ENCODE measurements around the gene FRMD1.

Gene FRMD1

DNA sequence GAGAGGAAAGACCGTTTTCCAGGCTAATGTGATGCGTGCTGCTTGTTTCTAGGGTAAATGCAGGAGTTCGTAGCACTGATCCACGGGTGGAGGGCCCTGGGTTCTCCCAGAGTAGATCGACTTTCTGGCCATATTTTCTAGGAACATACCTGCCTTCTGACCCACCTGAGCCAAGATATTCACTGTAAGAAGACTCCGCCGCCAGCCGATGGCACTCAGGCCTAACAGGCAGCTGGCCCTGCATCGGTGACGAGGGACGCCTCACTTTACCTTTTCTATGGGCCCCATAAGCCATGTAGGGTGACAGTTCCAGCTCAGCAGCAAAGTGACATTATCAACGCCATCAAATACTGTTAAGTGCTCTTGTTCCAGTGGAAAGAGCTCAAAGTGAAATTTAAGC is 30.2 kb upstream of the FRMD1 start:
- H3K27ac ChIP-seq = no peak overlapping the region
- TF ChIP-seq, protein P1, sequence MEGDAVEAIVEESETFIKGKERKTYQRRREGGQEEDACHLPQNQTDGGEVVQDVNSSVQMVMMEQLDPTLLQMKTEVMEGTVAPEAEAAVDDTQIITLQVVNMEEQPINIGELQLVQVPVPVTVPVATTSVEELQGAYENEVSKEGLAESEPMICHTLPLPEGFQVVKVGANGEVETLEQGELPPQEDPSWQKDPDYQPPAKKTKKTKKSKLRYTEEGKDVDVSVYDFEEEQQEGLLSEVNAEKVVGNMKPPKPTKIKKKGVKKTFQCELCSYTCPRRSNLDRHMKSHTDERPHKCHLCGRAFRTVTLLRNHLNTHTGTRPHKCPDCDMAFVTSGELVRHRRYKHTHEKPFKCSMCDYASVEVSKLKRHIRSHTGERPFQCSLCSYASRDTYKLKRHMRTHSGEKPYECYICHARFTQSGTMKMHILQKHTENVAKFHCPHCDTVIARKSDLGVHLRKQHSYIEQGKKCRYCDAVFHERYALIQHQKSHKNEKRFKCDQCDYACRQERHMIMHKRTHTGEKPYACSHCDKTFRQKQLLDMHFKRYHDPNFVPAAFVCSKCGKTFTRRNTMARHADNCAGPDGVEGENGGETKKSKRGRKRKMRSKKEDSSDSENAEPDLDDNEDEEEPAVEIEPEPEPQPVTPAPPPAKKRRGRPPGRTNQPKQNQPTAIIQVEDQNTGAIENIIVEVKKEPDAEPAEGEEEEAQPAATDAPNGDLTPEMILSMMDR (conservative IDR thresholded peaks at IDR 0.05) = no peak

DNA sequence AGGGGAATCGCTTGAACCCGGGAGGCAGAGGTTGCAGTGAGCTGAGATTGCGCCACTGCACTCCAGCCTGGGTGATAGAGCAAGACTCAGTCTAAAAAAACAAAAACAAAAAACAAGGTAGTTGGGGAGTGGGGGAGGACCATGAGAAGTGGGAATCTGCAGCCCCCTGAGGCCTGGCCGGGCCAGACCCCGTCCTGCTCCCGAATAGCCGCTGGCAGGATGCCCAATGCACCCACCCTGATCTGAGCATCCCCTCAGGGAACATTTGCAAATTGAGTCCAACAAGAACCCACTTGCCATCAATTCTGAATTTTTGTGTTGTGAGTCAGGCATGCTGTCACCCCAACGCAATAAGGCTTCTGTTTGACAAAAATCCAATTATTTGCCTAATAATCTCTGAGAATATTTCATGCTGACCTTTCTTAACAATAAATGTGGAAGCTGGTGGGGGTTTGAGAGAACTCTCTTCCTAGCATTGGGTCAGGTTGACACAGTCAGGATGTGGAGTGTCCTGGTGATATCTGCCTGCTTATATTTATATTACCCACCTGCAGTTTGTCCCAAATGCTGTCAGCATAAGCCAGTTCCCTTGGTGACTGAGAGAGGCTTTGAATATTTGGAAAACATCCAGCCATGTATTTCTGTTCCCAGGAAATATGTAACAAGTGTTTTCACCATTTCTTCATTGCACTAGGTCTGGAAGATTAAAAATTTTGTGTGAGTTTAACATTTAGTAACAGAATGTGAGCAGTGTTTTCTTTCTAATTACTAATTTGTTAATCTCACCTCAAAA is 28.4 kb upstream of the FRMD1 start:
- TF ChIP-seq, protein P1 (conservative IDR thresholded peaks at IDR 0.05) = no peak

DNA sequence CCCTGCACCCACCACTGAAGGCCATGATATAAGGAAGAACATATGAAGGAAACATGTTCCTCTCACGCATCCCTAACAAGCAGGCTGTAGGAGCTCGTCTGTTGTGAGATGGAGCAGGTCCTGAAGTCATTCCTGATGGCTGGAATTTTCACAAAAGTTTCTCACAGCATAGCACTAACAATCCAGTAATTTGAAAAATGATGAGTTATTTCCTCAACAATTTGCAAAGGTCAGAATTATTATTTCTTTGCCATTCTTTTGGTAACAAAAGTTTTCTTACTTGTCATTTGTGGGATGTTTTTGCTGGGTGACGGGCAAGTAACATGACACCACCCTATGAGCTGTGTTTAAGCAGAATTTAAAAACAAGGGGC is 27.6 kb upstream of the FRMD1 start:
- TF ChIP-seq, protein P1 (conservative IDR thresholded peaks at IDR 0.05) = no peak
- H3K27ac ChIP-seq = no peak overlapping the region

More for the DNA sequence above, 28.4 kb upstream of the FRMD1 start:
- no peak overlapping the region for H3K27ac ChIP-seq

DNA sequence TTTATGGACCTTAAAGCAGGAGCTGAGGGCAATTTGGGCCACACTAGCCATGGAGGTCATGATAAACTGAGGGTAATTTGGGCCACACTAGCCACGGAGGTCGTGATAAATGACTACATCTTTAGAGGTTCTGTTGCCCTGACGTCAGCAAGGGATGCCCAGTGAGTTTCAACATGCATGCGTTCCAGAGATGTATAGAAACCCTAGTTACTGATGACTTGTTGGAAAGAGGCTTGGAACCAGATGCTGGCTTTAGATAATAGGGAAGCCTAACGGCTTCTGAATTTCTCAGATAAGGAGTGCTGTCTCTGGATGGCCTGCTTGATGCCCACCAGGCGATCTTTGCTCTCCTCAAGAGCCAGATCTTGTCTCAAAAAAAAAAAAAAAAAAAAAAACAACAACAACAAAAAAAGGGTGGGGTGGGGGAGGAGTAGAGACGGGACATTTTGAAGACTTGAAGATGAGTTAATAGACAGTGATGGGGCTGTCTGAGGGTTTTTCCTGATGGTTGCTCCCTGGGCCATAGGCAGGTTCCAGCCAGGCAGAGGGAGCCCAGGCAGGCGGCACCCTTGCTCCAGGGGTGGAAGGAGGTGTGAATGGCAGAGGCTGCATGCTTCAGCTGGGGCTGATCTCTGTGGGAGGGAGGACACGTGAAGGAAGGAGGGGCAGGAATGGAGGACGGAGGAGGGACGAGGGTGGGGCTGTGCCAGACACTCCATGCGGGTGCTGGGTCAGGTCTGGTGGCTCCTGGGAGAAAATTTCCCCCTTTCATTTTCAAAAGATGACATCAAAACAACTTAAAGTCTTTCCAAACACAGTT is 27.0 kb upstream of the FRMD1 start:
- no peak overlapping the region for H3K27ac ChIP-seq
- TF ChIP-seq, protein P1 (conservative IDR thresholded peaks at IDR 0.05) = no peak

DNA sequence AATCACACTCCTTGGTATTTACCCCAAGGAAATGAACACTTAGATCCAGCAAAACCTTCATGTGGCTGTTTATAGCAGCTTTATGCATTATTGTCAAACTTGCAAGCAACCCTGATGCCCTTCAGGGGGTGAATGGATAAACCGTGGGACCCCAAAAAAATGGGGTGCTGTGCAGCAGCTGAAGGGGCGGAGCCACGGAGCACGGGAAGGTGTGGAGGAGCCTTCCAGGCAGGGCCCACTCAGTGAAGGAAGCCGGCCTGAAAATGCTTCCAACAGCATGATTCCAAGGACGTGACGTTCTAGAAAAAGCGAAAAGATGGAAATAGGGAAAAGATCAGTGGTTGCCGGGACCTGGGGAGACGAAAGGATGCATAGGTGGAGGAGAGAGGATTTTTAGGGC is 25.6 kb upstream of the FRMD1 start:
- TF ChIP-seq, protein P1 (conservative IDR thresholded peaks at IDR 0.05) = no peak
- no peak overlapping the region for H3K27ac ChIP-seq

DNA sequence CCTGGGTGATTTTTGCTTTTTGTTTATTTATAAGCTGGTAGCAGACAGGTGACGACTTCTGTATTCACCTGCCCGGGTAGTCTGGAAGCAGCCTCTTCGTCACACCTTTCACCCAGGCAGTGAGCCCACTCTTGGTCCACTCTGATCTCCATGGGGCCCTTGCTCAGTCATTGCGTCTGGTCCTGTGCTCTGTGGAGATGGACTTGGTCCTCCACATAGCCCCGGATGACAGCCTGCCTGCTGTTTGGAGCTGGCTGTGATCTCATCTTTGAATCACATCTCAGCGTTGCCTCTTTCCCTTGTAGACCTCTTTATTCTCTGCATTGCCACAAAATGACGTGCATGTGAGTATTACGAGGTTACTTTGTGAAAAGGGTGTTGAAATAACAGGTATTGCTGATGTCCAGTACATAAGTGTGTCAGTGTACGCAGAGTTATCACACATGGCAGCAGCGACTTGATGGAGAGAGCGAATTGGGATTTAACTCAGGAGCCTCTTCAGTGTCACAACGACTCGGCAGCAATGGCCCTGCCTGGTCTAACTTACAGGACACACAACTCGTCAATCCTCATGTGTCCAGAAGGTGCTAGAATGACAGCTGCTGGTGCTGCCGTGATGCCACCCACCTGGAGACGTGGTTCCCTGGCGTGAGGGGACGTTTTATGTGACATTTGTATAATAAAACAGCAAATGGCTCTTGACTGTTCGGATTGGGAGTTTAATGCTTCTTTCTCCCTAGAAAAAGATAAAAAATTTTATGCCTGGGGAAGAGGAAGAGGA is 24.2 kb upstream of the FRMD1 start:
- TF ChIP-seq, protein P1 (conservative IDR thresholded peaks at IDR 0.05) = no peak
- 0 out of 2 replicates have a peak overlapping the region, but pooled peaks have one; percentile 16 for H3K27ac ChIP-seq

All from VCaP (cell line).